Activated naive CD8-positive, alpha-beta T cell treated with anti-CD3 and anti-CD28 coated beads, Interleukin-2, amount 50 U/mL, for 24 hours (primary cell): ENCODE measurements around the gene FOXK2.
A peak's percentile ranks its signal among the peaks of the same experiment; 100 is the strongest.

Experiments
- ATAC-seq: fragments of 150-1000 bp; cut with Tn5 transposase; one replicate; pipeline ENCODE4 v1.10.0; 2021
- DNase-seq: peaks from one replicate; pipeline ENCODE4 v3.0.0; 2021
- H3K27ac Mint-ChIP-seq: one replicate; pipeline ENCODE4 v1.8.0; 2021; ENCODE audit warnings: mild to moderate bottlenecking, mixed read lengths
- H3K27me3 Mint-ChIP-seq: one replicate; pipeline ENCODE4 v1.8.0; 2021; ENCODE audit warnings: mixed read lengths
- H3K36me3 Mint-ChIP-seq: one replicate; pipeline ENCODE4 v1.8.0; 2021; ENCODE audit warnings: low read depth, mixed read lengths
- H3K4me1 Mint-ChIP-seq: one replicate; pipeline ENCODE4 v1.8.0; 2021; ENCODE audit warnings: mixed read lengths
- H3K4me3 Mint-ChIP-seq: one replicate; pipeline ENCODE4 v1.8.0; 2021; ENCODE audit warnings: mild to moderate bottlenecking, moderate library complexity, mixed read lengths
- H3K9me3 Mint-ChIP-seq: one replicate; pipeline ENCODE4 v1.8.0; 2021; ENCODE audit warnings: mixed read lengths

The FOXK2 gene

DNA sequence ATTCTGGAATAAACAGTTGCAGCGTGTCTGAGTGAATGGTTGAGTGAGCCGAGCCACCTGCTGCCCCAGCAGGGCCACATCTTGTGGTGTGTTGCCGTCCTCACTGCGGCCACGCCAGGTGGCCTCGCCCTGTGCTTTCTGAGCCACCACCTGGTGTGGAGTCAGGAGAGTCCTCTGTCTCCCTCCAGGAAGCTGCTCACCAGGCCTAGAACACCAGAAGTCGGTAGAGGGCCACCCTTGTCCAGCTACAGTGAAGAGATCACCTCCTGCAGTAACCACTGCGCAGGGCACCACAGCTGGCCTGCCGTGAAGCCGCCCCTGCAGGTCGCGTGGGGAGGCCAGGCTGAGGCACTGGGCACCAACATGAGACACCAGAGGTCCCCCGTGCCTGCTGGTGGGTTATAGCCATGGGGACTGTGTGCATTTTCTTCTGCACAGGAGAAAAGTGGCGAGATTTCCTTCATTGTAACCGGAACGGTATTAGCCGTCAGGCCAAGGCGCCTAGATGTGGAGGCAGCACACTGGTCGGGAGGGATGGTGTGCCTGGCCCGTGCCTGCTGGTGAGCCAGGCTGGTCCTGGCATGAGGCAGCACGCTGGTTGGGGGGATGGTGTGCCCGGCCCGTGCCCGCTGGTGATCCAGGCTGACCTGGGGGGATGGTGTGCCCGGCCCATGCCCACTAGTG, 28.9 kb upstream of the FOXK2 start:
- peaks cover 2% of the 10 kb centered on the region for H3K36me3 Mint-ChIP-seq
- H3K4me1 Mint-ChIP-seq = peaks cover 8% of the 10 kb centered on the region
- H3K27ac Mint-ChIP-seq = no peak overlapping the region
- no peaks in the 10 kb centered on the region for H3K9me3 Mint-ChIP-seq
- H3K27me3 Mint-ChIP-seq = peaks cover 5% of the 10 kb centered on the region
- ATAC-seq (no peak), DNase-seq (no peak)
- H3K4me3 Mint-ChIP-seq = no peak overlapping the region

DNA sequence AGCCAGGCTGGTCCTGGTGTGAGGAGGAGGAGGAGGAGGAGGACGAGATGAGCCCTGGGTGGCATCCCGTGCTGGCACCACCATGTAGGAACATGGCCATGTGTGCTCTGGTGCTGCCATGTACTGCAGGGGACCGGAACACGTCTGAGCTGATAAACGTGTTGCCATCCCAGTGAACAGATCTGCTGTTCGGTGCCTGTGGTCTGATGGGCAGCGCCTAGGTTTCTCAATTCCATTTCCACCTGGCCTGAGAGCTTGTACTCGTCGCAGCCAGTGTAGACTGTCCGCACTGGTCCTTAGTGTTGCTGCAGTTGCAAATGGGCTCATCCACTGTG, 28.4 kb upstream of the FOXK2 start:
- Mint-ChIP-seq H3K4me3 (no peak overlapping the region), H3K27ac (no peak overlapping the region), H3K36me3 (peaks cover 2% of the 10 kb centered on the region), H3K27me3 (peaks cover 5% of the 10 kb centered on the region), H3K9me3 (no peaks in the 10 kb centered on the region), H3K4me1 (peaks cover 8% of the 10 kb centered on the region)
- ATAC-seq = no peak
- DNase-seq = no peak

DNA sequence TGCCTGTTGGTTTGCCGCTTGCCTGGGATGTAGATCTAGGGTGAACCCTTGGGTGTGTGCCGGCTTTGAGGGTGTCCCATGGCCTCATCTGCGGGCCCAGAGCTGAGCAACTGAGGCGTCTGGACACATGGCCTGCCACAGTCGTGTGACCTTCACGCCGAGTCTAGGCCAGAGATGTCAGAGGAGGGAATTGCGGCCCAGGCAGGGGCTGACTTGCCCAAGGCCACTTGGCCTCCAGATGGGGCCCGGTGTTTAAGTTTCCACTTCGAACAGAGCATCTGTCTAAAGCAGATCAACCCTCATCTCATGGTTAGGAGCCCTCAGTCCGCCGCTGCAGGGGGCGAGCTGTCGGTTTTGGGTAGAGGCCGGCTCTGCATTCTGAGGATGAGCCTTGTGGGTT, 28.0 kb upstream of the FOXK2 start:
- no peak for ATAC-seq
- H3K9me3 Mint-ChIP-seq = no peaks in the 10 kb centered on the region
- H3K36me3 Mint-ChIP-seq = peaks cover 2% of the 10 kb centered on the region
- H3K4me3 Mint-ChIP-seq = no peak overlapping the region
- DNase-seq = no peak
- peaks cover 5% of the 10 kb centered on the region for H3K27me3 Mint-ChIP-seq
- peaks cover 7% of the 10 kb centered on the region for H3K4me1 Mint-ChIP-seq
- H3K27ac Mint-ChIP-seq = no peak overlapping the region

DNA sequence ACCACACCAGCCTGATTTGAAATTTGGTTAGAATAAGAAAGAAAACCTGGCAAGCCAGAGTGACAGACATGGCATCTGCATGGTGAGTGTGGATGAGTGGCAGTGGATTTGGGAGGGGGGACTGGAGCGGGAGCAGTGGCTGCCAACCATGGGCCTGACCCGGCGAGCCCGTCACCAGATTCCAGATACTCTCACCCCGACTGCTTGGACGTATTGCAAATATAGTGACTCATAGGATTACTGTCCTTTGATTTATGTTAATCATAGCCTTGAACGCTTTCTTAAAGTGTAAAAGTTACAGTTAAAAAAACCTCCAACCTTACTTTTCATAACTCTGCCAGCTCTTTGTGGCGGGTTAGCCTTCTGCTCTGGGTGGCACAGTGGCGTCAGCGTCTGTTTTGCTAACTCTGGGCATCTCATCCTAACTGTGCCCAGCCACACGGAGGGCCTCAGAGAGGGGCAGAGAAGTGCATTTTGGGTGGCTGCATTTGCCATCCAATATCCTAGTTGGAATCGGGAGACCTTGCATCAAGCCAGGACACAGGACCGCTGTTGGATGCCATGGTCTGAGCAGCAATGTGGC, 26.8 kb upstream of the FOXK2 start:
- no peak for DNase-seq
- H3K4me3 Mint-ChIP-seq = no peak overlapping the region
- ATAC-seq = no peak
- no peak overlapping the region for H3K27ac Mint-ChIP-seq
- peaks cover 12% of the 10 kb centered on the region for H3K4me1 Mint-ChIP-seq
- H3K27me3 Mint-ChIP-seq = peaks cover 5% of the 10 kb centered on the region
- no peaks in the 10 kb centered on the region for H3K9me3 Mint-ChIP-seq
- peaks cover 2% of the 10 kb centered on the region for H3K36me3 Mint-ChIP-seq

DNA sequence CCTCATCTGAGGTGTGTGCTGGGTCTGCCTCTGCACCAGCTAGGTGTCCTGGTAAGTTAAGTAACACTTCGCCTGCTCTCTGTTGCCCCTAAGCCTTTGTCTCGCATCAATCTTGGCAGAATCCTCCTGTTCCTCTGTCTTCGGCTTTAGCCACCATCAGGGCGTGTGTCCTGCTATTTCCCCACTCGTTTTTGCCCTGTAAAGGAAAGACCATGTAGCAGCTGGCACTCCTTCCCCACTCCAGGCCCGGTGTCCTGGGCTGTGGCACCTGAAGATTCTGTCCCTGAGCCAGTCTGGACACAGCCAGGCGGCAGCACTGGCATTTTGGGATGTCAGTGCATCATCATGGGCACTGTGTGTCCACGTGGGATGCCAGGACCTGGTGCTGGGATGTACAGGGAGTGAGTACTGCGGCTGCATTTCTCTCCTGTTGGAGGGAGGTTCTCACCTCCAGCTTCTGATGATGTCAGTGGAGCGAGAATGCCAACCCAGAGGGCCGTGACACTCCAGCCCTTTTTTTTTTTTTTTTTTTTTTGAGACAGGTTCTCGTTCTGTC, 26.2 kb upstream of the FOXK2 start:
- DNase-seq = no peak
- H3K9me3 Mint-ChIP-seq = no peaks in the 10 kb centered on the region
- peaks cover 5% of the 10 kb centered on the region for H3K27me3 Mint-ChIP-seq
- H3K27ac Mint-ChIP-seq = no peak overlapping the region
- no peak overlapping the region for H3K4me3 Mint-ChIP-seq
- ATAC-seq = no peak
- peaks cover 2% of the 10 kb centered on the region for H3K36me3 Mint-ChIP-seq
- peaks cover 17% of the 10 kb centered on the region for H3K4me1 Mint-ChIP-seq

DNA sequence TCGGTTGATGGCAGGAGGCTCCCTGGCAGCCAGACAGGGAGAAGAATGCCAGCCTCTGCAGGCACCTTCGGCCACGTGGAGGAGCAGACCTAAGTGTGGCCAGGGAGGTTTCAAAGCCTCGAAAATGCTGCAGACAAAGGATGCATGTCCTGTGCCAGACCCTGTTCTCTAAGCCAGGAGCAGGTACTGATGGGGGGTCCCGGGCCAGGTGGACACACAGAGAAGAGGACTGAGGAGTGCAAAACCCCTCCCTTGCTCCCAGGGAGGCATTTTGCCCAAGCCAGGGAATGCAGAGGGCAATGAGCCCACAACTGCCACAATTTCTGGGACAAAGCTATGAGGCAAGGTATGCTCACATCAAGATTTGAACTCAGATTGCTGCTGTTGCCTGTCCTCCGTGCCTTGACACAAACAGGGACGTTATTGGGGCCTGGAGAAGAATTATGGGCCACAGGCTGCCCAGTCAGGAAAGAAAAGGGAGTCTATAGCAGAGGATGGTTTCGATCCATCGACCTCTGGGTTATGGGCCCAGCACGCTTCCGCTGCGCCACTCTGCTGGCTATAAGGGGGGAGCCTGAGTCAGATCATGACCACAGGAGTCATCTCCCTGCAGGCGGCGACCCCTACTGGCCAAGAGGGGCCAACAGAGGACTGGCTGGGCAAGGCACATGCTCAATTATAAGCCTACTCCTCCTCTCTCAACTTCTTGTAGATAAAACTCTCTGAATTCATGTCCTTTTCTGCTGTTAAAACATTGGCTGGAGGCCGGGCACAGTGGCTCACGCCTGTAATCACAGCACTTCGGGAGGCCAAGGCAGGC, 25.1 kb upstream of the FOXK2 start:
- peak overlapping the region; percentile 85 for H3K27ac Mint-ChIP-seq
- peak; percentile 95 for ATAC-seq
- peak overlapping the region; percentile 75 for H3K4me3 Mint-ChIP-seq
- peaks cover 5% of the 10 kb centered on the region for H3K27me3 Mint-ChIP-seq
- no peaks in the 10 kb centered on the region for H3K36me3 Mint-ChIP-seq
- peak; percentile 86 for DNase-seq
- peaks cover 23% of the 10 kb centered on the region for H3K4me1 Mint-ChIP-seq
- no peaks in the 10 kb centered on the region for H3K9me3 Mint-ChIP-seq

DNA sequence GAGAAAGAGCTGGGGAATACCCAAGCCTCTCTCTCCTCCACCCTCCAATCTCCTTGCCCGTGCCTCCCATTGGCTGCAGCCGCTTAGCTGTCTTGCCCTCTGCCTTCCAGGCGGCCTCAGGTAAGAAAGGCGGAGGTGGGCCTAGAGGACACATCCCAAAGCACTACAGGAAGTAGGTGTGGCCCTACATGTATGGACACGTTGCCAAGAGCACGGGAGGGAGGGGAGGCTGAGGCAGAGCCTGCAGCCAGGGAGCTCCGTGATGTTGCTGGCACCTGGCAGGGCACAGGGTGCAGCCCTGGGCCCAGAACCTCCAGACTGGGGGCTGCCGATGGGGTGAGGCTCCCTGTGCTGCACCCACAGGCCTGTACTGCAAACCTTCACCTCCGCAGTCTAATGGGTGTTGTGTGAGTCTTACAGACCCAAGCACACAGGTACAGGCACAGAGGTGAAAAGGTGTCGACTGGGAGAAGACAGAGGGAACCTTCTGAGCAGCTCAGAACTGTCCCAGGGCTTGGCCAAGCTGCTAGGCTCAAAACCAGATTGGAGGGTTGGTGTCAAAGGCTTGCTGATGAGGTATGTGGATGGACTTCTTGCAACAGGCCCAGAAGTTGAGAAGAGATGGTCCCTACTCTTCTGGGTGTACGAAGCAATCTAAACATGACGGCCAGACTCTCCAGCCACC, 23.5 kb upstream of the FOXK2 start:
- H3K27ac Mint-ChIP-seq = no peak overlapping the region
- H3K4me1 Mint-ChIP-seq = peaks cover 24% of the 10 kb centered on the region
- no peaks in the 10 kb centered on the region for H3K9me3 Mint-ChIP-seq
- H3K27me3 Mint-ChIP-seq = peaks cover 5% of the 10 kb centered on the region
- ATAC-seq = no peak
- DNase-seq = peak; percentile 14
- H3K36me3 Mint-ChIP-seq = no peaks in the 10 kb centered on the region
- peak overlapping the region; percentile 80 for H3K4me3 Mint-ChIP-seq

DNA sequence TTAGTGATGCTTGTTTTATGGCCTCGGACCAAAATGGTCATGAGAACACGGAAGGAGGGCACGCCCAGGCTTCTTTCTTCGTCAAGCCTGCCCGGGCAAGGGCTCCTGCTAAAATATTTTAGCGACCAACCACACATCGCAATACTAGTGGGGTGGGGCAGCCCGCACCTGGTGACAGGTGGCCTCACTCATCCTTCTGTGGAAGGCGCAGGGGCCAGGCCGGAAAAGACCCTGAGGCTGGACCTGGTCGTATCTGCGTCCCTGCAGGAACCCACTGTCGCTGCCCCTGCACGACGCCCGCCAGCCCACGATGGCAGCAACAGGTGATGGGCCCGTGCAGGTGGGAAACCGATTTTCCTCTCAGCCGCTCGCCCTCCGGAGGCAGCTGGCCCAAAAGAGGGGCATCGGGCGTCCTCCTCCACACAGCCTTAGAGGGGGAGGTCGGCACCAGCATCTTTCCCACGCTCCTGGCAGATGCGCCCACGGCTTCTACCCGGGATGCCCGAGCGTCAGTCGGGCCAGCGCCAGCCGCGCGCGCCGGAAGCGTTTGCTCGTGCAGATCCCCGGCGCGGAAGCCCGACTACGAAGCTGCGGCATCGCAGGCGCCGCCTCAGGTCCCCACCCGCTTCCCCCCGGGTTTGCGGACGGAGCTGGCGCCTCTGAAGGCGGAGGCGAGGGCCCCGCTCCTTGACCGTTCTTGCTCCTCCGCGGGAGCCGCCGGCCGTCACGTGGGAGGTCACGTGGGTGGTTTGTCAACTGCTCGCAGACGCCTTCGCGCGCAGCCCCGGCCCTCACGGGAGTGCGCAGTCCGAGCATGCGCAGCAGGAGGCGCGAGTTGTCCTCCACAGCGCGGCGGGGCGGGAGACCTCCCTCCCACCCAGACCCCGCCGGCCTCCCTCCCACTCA, 22.8 kb upstream of the FOXK2 start:
- H3K27ac Mint-ChIP-seq = no peak overlapping the region
- peaks cover 5% of the 10 kb centered on the region for H3K27me3 Mint-ChIP-seq
- no peaks in the 10 kb centered on the region for H3K9me3 Mint-ChIP-seq
- peak; percentile 95 for DNase-seq
- peaks cover 24% of the 10 kb centered on the region for H3K4me1 Mint-ChIP-seq
- no peaks in the 10 kb centered on the region for H3K36me3 Mint-ChIP-seq
- ATAC-seq = peak; percentile 24
- peak overlapping the region; percentile 80 for H3K4me3 Mint-ChIP-seq

DNA sequence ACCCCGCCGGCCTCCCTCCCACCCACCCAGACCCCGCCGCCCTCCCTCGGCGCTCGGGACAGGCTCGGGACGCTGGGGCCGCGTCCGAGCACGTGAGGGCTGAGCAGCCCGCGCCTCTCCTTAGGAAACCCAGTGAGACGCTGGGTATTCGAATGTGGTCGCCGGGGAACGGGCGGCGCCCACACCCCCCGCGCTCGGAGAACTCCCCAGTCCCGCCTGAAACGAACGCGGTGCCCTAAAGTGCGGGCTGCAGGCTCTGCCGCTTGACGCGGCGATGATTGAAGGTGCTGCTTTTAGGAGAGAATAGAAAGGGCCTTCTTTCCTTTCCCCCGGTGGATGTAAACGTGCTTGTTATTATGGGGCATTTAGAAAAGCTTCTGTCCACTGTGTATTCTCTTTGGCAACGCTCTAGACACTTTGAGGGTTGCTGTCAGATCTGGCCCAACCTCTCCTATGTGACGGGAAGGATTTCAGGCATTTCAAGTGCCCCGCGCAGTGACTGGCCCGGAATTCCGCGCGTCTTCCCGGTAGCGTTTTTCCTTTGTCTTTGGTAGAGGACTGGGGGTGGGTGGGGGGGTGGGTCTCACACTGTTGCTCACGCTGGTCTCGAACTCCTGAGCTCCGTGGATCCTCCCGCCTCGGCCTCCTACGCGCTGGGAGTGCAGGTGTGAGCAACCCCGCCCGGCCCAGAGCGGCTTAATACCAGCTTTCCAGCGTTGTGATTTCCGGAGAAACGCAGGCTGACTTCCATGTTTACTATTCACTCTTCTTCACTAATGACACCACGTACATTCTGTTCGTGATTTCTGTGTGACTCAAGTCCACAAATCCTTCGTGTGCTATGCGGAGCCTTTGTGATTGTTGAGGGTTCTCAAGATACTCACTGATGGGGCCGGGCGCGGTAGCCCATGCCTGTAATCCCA, 21.8 kb upstream of the FOXK2 start:
- peak overlapping the region; percentile 90 for H3K27ac Mint-ChIP-seq
- ATAC-seq (no peak), DNase-seq (peak; percentile 46)
- H3K4me1 Mint-ChIP-seq = peaks cover 24% of the 10 kb centered on the region
- peaks cover 5% of the 10 kb centered on the region for H3K27me3 Mint-ChIP-seq
- no peaks in the 10 kb centered on the region for H3K36me3 Mint-ChIP-seq
- H3K9me3 Mint-ChIP-seq = no peaks in the 10 kb centered on the region
- H3K4me3 Mint-ChIP-seq = peak overlapping the region; percentile 80

DNA sequence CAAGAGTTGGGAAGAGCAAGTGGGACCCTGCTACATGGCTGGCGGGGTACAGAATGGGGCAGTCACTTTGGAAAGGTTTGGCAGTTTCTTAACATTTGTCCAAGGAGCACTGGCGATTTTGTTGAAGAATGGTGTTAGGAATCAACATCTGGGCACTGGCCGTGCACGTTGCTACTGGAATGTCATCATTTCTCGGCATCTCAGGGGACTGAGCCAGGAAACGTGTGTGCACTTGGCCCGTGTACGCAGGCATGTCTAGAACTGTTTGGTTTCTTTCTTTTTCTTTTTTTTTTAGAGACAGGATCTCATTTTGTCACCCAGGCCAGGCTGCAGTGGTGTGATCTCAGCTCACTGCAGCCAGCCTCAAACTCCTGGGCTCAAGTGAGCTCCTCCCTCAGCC, 17.3 kb upstream of the FOXK2 start:
- no peak overlapping the region for H3K4me3 Mint-ChIP-seq
- no peak overlapping the region for H3K27ac Mint-ChIP-seq
- no peaks in the 10 kb centered on the region for H3K9me3 Mint-ChIP-seq
- H3K36me3 Mint-ChIP-seq = no peaks in the 10 kb centered on the region
- no peak for DNase-seq
- H3K27me3 Mint-ChIP-seq = no peaks in the 10 kb centered on the region
- no peak for ATAC-seq
- H3K4me1 Mint-ChIP-seq = peaks cover 23% of the 10 kb centered on the region

DNA sequence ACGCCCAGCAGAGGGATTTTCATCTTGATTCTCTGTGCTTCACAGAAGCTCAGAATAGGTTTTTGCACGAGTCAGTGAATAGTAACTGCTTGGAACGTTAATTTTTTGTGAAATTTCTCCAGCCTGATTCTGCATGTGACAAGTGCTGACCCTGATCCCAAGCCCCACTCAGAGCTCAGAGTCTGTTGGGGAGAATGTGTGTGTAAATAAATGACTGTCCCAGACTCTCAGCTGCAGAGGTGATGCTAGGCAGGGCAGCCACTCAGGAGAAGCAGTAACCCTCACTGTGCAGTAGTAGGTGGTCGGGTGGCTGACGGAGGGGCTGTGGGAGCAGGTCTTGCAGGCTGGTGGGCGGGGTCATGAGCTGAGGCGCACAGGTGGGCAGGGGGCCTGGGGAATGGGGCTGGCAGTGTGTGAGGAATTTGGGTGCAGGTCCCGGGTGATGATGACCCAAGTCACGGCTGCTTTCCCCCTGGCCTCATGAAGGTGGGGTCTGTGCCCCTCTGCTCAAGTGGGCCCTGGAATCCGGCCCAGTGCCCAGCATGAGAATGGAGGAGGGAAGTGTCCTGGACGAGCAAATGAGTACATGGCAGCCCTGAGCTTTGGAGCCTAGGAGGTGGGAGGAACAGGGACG, 16.3 kb upstream of the FOXK2 start:
- H3K27me3 Mint-ChIP-seq = no peaks in the 10 kb centered on the region
- H3K4me3 Mint-ChIP-seq = no peak overlapping the region
- H3K27ac Mint-ChIP-seq = no peak overlapping the region
- DNase-seq (no peak), ATAC-seq (no peak)
- H3K9me3 Mint-ChIP-seq = no peaks in the 10 kb centered on the region
- H3K36me3 Mint-ChIP-seq = no peaks in the 10 kb centered on the region
- peaks cover 18% of the 10 kb centered on the region for H3K4me1 Mint-ChIP-seq

DNA sequence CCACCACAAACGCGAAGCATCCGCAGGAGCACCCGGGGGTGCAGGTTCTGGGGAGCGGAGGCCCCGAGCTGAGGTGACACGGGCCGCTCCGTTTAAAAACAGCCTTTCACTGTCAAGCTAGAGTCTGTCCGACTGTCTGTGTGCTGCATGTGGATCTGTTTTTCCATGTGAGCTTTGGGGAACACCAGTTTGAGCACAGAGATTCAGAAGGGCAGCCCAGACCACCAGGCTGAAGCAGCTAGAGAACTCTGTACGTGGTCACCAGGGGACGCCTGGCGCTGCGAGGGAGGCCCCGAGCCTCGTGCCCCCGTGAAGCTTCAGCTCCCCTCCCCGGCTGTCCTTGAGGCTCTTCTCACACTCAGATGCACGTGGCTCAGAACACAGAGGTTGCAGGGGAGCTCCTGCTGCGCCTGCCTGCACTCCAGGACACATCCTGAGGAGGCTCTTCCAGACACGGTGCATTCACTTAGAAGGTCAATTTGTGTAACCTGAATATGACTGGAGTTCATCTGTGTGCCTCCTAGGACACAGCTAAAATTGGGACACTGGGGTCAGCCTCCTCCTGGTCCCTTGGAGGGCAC, 15.7 kb upstream of the FOXK2 start:
- Mint-ChIP-seq H3K4me3 (no peak overlapping the region), H3K9me3 (no peaks in the 10 kb centered on the region), H3K27me3 (no peaks in the 10 kb centered on the region), H3K36me3 (no peaks in the 10 kb centered on the region), H3K27ac (no peak overlapping the region), H3K4me1 (peaks cover 17% of the 10 kb centered on the region)
- ATAC-seq (no peak), DNase-seq (no peak)
